GM19467 (cell line): ENCODE results near the gene FNTB.

ENCODE experiments used
- ATAC-seq: cut with Tn5 transposase; IDR thresholded peaks from one replicate; pipeline ENCODE4 v1.9.1; 2021; ENCODE audit warnings: mild to moderate bottlenecking, moderate library complexity; ENCODE audit not compliant: unreplicated experiment

Gene FNTB

DNA sequence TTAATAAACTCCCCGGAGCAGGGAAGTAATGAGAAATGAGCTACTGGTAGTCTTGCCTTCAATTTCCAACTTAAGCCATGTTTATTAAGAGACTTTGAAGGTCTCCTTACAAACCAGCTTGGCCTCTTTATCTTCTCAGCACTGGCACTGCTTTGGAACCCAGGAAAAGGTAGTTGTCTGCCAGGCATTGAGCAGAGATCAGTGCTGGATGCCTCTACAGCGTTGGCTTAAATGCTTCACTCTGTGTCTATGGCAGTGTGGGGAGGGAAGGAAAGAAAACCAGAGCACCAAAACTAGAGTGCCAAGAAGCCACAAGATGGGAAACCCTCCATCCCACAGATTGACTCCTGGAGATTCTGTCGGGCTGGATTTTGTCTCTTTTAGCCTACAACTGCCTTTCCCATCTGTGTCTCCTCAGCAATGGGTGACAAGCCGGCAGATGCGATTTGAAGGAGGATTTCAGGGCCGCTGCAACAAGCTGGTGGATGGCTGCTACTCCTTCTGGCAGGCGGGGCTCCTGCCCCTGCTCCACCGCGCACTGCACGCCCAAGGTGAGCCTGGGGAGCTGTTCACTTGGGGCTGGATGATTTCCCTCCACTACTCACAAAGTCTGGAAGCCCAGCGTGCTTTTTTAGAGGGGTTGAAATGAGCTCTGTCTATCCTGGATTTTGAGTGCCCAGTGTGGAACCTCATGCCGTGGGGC is 57.3 kb downstream of the FNTB start:
- ATAC-seq, result no peak

DNA sequence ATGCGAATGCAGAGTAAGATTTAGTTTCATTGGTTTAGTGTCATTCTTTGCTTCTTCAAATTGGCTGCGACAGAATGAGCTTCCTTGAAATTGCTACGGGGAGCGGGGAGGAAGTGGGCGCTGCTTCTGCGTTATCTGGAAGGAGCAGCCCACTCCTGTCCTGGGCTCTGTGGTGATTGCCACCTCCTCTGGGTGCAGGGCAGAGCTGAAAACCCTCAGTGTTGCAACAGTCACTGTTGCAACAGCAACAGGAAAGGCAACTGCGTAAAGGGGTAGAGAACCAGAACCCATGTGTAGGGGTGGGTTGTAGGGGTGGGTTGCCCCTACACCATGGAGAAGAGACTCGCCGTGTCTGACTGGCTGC is 57.9 kb downstream of the FNTB start:
- ATAC-seq, result no peak

DNA sequence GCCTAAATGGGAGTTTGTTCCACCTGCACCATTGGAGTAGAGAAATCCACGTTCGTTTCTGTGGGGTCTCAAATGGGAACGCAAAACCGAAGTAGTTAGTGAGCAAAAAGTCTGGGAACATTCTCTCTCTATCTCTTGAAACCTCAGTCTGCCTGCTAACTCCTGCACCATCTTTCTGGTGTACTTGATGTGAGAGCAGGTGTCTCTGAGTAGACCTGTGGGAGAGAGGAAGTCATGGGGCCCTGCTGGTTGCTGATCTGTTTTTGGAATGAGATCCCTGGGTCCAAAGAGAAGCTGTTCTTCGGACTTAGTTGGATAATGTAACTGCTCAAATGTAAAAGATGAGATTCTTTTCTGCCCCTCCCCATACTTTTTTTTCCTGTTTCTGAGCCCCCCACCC is 58.3 kb downstream of the FNTB start:
- ATAC-seq, result no peak

GRCh38 chr14:65045709-65046108 is 59.0 kb downstream of the FNTB start:
- ATAC-seq, result no peak

GRCh38 chr14:65052832-65053231 is 66.1 kb downstream of the FNTB start:
- ATAC-seq, result no peak

DNA sequence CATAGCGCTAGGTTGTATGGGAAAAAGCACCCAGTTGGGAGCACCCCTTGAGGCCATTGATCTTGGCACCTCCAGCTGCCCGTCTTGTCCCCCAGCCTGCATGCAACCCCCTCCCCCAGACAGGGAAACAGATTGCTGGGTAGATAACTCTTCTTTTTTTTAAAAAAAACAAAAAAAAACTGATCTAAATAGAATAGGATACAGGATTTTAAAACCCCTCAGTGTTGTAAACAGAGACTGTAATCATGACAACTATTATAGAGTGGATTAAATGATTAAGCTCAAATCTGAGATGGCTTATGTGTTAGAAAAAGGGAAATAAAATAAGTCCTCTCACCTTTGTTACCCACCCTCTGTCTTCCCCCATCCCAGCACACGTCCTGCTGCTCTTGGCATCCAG is 66.8 kb downstream of the FNTB start:
- ATAC-seq, result no peak

GRCh38 chr14:65054471-65055085 is 67.9 kb downstream of the FNTB start:
- no peak for ATAC-seq

GRCh38 chr14:65057695-65058094 is 71.0 kb downstream of the FNTB start:
- no peak for ATAC-seq

DNA sequence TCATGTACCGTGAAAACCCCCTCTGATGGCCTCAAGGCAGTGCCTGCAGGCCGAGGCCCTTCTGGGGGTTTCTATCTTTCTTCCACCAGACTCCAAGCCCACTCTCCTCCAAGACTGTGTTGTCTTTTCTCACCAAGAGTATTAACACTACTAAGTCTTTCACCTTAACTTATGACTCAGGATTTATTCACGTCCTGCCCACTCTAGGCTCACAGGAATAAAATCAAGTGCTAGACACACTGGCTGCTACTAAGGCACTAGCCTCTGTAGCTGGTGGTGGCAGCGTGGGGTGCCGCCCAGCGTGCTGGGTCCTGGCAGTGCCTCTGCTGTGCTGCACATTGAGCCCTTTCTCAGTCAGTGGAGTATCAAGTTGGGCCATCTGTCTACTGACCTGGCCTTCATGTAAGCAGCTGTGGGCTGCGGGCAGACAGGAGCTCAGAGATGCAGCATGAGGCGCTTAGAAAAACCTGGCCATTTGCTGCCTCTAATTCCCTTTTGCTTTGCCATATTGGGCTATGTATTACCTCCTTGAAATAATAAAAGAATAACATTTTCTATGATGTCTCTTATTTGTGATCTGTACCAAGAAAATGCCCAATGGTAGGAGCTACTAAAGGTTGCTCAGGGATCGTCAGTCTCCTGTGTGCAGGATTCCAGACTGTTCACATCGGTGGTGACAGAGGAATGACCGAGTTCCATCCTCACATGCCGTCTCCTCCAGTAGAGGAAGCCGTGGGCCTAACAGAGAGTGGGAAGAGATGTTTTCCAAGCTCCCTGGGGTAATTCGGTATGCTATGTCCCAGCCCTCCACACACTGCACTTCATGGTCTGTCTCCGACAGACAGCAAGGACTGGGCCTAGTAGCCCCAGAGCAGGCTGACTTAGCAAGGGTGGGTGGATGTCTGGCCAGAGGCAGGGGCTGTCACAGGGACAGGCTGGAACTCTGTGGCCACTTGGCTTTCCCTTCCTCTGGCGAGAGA is 75.7 kb downstream of the FNTB start:
- no peak for ATAC-seq

DNA sequence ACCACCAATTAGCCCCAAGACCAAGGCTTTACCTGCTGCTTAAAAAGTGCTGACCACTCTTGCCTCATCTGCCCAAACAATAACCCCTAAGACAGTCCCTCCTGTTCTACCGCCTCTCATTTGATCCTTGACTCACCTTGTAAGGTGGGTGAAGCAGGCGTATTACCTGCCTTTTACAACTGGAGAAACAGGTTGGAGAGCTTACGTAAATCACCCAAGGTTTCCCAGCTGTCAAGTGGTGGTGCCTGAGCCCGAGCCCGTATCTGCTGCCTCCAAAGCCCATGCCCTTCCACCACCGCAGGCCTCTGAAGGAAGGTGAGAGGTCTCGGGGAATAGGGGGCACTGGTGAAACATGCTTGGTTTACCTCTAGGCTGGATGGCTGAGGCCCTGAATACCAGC is 79.0 kb downstream of the FNTB start:
- no peak for ATAC-seq

DNA sequence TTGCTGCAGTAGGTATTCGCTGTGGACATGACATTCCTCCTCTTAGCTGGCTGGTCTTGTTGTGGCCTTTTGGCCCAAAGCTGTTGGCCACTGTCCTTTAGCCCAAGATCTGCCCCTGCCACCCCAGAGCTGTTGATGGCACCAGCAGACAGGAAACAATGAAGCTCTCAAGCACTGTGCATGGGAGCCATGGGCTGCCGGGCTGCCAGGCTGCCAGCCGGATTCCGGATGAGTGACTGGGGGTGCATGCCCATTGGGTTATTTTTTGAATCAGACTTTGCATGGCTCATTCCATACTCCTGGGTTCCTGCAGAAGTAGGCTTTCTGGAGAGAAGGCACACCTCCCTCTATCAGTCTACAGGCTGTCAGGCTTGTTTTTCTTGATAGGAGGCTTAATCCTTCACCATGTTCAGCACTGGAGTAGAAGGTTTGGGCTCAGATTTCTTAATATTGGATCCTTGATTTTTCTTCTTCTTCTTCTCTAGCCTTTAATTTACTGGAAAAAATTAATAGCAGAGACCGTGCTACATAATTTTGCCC is 83.2 kb downstream of the FNTB start:
- ATAC-seq, result no peak

DNA sequence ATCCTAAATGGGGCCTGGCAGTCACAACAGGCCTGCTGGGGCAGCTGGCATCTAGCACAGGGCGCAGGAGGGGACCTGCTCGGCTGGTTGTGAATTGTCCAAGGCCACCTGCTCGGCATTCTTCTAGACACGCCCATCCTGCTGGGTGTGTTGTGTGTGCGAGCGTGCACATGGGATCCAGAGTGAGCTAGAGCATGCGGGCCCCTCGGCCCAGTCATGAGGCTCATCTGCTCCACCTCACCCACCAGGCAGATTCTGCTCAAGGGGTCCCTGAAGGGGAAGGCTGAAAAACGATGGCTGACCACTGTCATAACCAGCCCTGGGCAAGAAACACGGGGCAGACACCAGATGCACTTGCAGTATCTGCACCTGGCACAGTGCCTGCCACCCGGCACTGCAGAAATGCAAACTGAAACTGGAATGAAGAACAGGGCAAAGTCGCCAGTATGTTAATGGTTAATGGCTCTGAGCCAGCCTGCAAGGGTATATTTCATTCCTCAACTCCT is 83.8 kb downstream of the FNTB start:
- peak; percentile 45 for ATAC-seq

GRCh38 chr14:65071544-65071943 is 84.8 kb downstream of the FNTB start:
- no peak for ATAC-seq

GRCh38 chr14:65072256-65072655 is 85.6 kb downstream of the FNTB start:
- ATAC-seq, result no peak

DNA sequence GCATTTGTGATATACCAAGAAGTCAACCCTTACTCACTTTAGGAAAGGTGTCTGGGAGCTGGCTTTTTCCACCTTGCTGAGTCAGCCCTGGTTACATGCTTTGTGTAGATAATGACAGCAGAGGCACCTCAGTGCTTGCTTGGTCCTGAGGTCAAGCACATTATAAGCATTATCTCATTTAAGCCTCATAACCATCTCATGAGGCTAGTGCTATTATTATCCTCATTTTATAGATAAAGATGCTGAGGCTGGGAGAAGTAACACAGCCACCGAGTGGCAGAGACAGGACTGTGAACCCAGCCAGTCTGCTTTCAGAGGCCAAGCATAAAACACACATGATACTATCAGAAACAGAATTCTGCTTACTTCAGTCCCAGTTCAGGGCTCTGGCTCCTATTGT is 86.2 kb downstream of the FNTB start:
- ATAC-seq, result no peak

- ATAC-seq, result no peak
Observed at GRCh38 chr14:65073605-65074201, 87.0 kb downstream of the FNTB start.

DNA sequence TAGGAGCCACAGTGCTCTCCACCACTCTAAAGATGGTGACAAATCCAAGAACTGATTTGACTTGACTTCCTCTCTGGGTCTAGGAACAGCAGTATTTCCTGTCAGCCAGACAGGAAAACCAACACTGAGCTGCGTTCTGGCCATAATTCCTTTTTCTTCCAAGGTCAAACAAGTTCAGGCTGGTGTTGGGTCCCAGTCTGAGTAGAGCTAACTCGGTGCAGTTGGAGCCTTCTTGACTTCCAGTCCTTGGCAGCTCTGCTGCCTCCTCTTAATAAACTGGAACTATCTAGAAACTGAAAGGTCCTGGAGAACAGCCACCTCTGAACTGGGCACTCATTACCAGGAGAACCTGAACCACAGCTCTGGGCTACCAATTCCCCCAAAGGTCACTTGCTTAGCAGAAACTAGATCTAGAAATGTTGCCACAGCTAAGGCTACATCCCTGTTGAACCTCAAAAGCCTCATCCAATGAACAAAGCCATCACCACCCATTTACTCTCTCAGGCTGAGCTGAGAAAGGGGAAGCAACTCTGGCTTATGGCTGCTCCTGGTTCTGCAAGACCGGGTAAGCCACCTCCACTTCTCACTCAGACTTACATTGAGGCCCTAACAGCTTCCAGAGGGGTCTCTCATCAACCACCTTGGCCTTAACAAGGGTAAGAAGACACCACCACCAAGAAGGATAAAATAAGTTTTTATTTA is 87.9 kb downstream of the FNTB start:
- ATAC-seq, result no peak

DNA sequence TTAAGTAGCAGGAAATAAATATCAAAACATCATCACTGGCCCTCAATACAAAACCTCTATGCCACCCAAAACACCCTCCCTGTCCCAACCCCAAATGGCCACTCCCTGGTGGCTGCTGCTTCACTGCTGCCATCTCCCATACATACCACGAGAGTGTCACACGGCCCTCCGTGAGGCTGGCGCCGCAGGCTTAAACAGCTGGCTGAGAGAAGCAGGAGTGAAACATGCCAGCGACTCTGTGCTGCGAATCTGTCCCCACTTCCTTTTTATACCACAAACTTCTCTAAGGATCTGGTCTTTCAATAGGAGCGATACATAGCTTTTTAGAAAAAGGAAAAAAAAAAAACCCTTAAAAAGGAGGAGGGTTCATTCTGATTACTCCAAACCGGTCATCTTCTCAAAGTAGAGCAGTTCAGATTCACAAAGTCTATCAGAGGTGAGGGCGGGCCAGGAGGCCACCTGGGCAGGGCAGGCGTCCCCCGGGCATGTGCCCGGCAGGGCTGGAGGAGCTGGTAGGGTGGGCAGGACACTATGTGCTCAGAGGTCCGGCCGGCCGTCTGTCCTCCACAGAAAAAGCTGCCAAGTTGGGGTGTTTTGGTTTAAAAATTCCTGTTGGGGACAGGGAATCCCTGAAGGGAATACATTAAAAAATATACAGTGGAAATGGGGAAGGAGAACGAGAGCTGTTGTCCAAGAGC is 89.1 kb downstream of the FNTB start:
- no peak for ATAC-seq

DNA sequence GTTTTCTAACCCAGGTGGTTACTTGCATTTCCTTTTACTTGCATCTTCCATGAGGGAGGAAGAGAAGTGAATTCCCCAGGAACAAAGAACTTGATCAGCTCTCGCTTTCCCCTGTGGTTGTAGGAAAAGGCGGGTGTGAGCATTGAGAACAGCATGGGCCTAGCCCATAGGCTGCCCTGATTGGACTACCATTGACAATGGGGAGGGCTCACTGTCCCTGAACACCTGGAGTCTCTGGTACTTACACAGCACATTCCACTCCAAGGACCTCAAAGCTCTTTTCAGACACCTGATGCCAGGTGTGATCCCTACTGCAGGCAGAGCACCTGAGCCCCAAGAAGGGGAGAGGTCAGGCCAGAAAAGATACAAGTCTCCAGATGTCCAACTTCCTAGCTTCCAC is 90.6 kb downstream of the FNTB start:
- no peak for ATAC-seq

GRCh38 chr14:65079201-65079600 is 92.5 kb downstream of the FNTB start:
- ATAC-seq, result no peak
